Muscle of leg (tissue), 9 donors: Measurements from ENCODE around the gene DLG4. TPM values are rescaled to one million over a fixed set of nuclear protein-coding genes. Genes with fewer than 3 reads are reported as not detected.

Source experiments
- polyA plus RNA-seq, 8 donors: library from polyadenylated mRNA; unstranded; fragments of 120-200 nt; gene quantifications; one replicate each; pipeline versions ENCODE4 v1.2.1 to v1.2.3, GENCODE V29; 2013; ENCODE audit warnings: inconsistent platforms in 1 of 8, low replicate concordance in 1 of 8; ENCODE audit not compliant: insufficient read length in 8 of 8, insufficient read depth in 1 of 8
- total RNA-seq: library from RNA; stranded (reverse); fragments of 120-200 nt; gene quantifications from one replicate; pipeline ENCODE4 v1.2.4, GENCODE V29; 2013

DLG4 gene
- total and polyA plus RNA-seq, 9 donors, result 12.7 to 33.9 (median 22.5) TPM

Other genes starting within 250 kb of the DLG4 start
Only the 30 nearest of the 33 such genes appear.
- gene RNASEK, start 207.2 kb downstream of the DLG4 start, total RNA-seq, result 68.5 TPM
- 100 to 1,000 TPM in 7 of 8 donors, 10 to 100 TPM in 1; 99.0 to 143 (median 111) TPM for gene RNASEK, start 207.2 kb downstream of the DLG4 start, polyA plus RNA-seq
- 15.1 TPM for gene BCL6B, start 196.8 kb downstream of the DLG4 start, total RNA-seq
- 10 to 100 TPM; 14.8 to 22.8 (median 18.4) TPM for gene BCL6B, start 196.8 kb downstream of the DLG4 start, polyA plus RNA-seq
- gene SLC16A13, start 183.8 kb downstream of the DLG4 start, total RNA-seq, result 0.18 TPM
- gene SLC16A13, start 183.8 kb downstream of the DLG4 start, polyA plus RNA-seq, result 1 to 10 TPM in 7 of 8 donors, under 1 TPM in 1; 0.91 to 2.5 (median 1.2) TPM
- gene SLC16A11, start 175.7 kb downstream of the DLG4 start, total RNA-seq, result 0.04 TPM
- under 1 TPM in 7 of 8 donors, not detected in 1; 0.10 to 0.37 (median 0.15) TPM for gene SLC16A11, start 175.7 kb downstream of the DLG4 start, polyA plus RNA-seq
- gene CLEC10A, start 139.6 kb downstream of the DLG4 start, total RNA-seq, result 1.9 TPM
- gene CLEC10A, start 139.6 kb downstream of the DLG4 start, polyA plus RNA-seq, result 1 to 10 TPM in 7 of 8 donors, under 1 TPM in 1; 0.96 to 1.9 (median 1.5) TPM
- 0.04 TPM for gene ASGR2, start 105.0 kb downstream of the DLG4 start, total RNA-seq
- gene ASGR2, start 105.0 kb downstream of the DLG4 start, polyA plus RNA-seq, result 1 to 10 TPM in 1 of 8 donors, under 1 TPM in 7; 0.30 to 1.1 (median 0.44) TPM
- gene ASGR1, start 40.5 kb downstream of the DLG4 start, total RNA-seq, result 1.5 TPM
- gene ASGR1, start 40.5 kb downstream of the DLG4 start, polyA plus RNA-seq, result 1 to 10 TPM; 1.5 to 3.4 (median 2.3) TPM
- 276 TPM for gene ACADVL, start 102 bp upstream of the DLG4 start, total RNA-seq
- 100 to 1,000 TPM; 251 to 312 (median 283) TPM for gene ACADVL, start 102 bp upstream of the DLG4 start, polyA plus RNA-seq
- gene DVL2, start 14.7 kb upstream of the DLG4 start, total RNA-seq, result 34.1 TPM
- 10 to 100 TPM; 31.2 to 43.3 (median 40.0) TPM for gene DVL2, start 14.7 kb upstream of the DLG4 start, polyA plus RNA-seq
- 29.1 TPM for gene PHF23, start 19.6 kb upstream of the DLG4 start, total RNA-seq
- 10 to 100 TPM; 32.8 to 47.8 (median 40.0) TPM for gene PHF23, start 19.6 kb upstream of the DLG4 start, polyA plus RNA-seq
- 324 TPM for gene GABARAP, start 22.6 kb upstream of the DLG4 start, total RNA-seq
- 100 to 1,000 TPM; 308 to 363 (median 333) TPM for gene GABARAP, start 22.6 kb upstream of the DLG4 start, polyA plus RNA-seq
- gene CTDNEP1, start 31.9 kb upstream of the DLG4 start, total RNA-seq, result 43.4 TPM
- gene CTDNEP1, start 31.9 kb upstream of the DLG4 start, polyA plus RNA-seq, result 100 to 1,000 TPM; 152 to 181 (median 165) TPM
- 45.4 TPM for gene ELP5, start 32.4 kb upstream of the DLG4 start, total RNA-seq
- gene ELP5, start 32.4 kb upstream of the DLG4 start, polyA plus RNA-seq, result 10 to 100 TPM; 36.7 to 64.6 (median 39.6) TPM
- gene CLDN7, start 42.6 kb upstream of the DLG4 start, total RNA-seq, result 0.71 TPM
- 1 to 10 TPM in 7 of 8 donors, under 1 TPM in 1; 0.28 to 8.8 (median 2.0) TPM for gene CLDN7, start 42.6 kb upstream of the DLG4 start, polyA plus RNA-seq
- 21.3 TPM for gene SLC2A4, start 61.9 kb upstream of the DLG4 start, total RNA-seq
- 10 to 100 TPM in 6 of 8 donors, 1 to 10 TPM in 2; 7.1 to 35.3 (median 24.5) TPM for gene SLC2A4, start 61.9 kb upstream of the DLG4 start, polyA plus RNA-seq
- 0.58 TPM for gene YBX2, start 74.8 kb upstream of the DLG4 start, total RNA-seq
- gene YBX2, start 74.8 kb upstream of the DLG4 start, polyA plus RNA-seq, result 1 to 10 TPM in 6 of 8 donors, under 1 TPM in 2; 0.36 to 2.7 (median 1.4) TPM
- 175 TPM for gene EIF5A, start 87.8 kb upstream of the DLG4 start, total RNA-seq
- 100 to 1,000 TPM; 266 to 372 (median 330) TPM for gene EIF5A, start 87.8 kb upstream of the DLG4 start, polyA plus RNA-seq
- 34.7 TPM for gene GPS2, start 95.5 kb upstream of the DLG4 start, total RNA-seq
- gene GPS2, start 95.5 kb upstream of the DLG4 start, polyA plus RNA-seq, result 10 to 100 TPM; 57.5 to 65.9 (median 59.8) TPM
- 17.7 TPM for gene NEURL4, start 109.5 kb upstream of the DLG4 start, total RNA-seq
- gene NEURL4, start 109.5 kb upstream of the DLG4 start, polyA plus RNA-seq, result 10 to 100 TPM; 13.3 to 21.7 (median 19.2) TPM
- gene ACAP1, start 116.7 kb upstream of the DLG4 start, total RNA-seq, result 12.1 TPM
- gene ACAP1, start 116.7 kb upstream of the DLG4 start, polyA plus RNA-seq, result 10 to 100 TPM in 2 of 8 donors, 1 to 10 TPM in 6; 4.7 to 10.2 (median 7.2) TPM
- gene KCTD11, start 132.3 kb upstream of the DLG4 start, total RNA-seq, result 4.7 TPM
- gene KCTD11, start 132.3 kb upstream of the DLG4 start, polyA plus RNA-seq, result 10 to 100 TPM in 1 of 8 donors, 1 to 10 TPM in 7; 6.8 to 10.5 (median 7.9) TPM
- gene TMEM95, start 135.3 kb upstream of the DLG4 start, total RNA-seq, result not detected
- gene TMEM95, start 135.3 kb upstream of the DLG4 start, polyA plus RNA-seq, result not detected
- gene TNK1, start 161.3 kb upstream of the DLG4 start, total RNA-seq, result 0.31 TPM
- gene TNK1, start 161.3 kb upstream of the DLG4 start, polyA plus RNA-seq, result 1 to 10 TPM in 2 of 8 donors, under 1 TPM in 6; 0.23 to 1.3 (median 0.70) TPM
- gene PLSCR3, start 174.7 kb upstream of the DLG4 start, total RNA-seq, result 14.2 TPM
- 10 to 100 TPM; 24.2 to 38.9 (median 30.0) TPM for gene PLSCR3, start 174.7 kb upstream of the DLG4 start, polyA plus RNA-seq
- gene TMEM256, start 184.3 kb upstream of the DLG4 start, total RNA-seq, result 100 TPM
- gene TMEM256, start 184.3 kb upstream of the DLG4 start, polyA plus RNA-seq, result 10 to 100 TPM; 45.4 to 70.0 (median 57.7) TPM
- 7.7 TPM for gene NLGN2, start 188.0 kb upstream of the DLG4 start, total RNA-seq
- gene NLGN2, start 188.0 kb upstream of the DLG4 start, polyA plus RNA-seq, result 10 to 100 TPM; 20.6 to 36.2 (median 27.0) TPM
- not detected for gene SPEM1, start 200.5 kb upstream of the DLG4 start, total RNA-seq
- not detected for gene SPEM1, start 200.5 kb upstream of the DLG4 start, polyA plus RNA-seq
- gene SPEM2, start 205.8 kb upstream of the DLG4 start, total RNA-seq, result not detected
- not detected for gene SPEM2, start 205.8 kb upstream of the DLG4 start, polyA plus RNA-seq
- gene SPEM3, start 209.0 kb upstream of the DLG4 start, total RNA-seq, result not detected
- under 1 TPM in 1 of 8 donors, not detected in 7; 0.26 TPM for gene SPEM3, start 209.0 kb upstream of the DLG4 start, polyA plus RNA-seq
- 0.93 TPM for gene TMEM102, start 215.6 kb upstream of the DLG4 start, total RNA-seq
- 1 to 10 TPM in 4 of 8 donors, under 1 TPM in 4; 0.72 to 1.7 (median 0.95) TPM for gene TMEM102, start 215.6 kb upstream of the DLG4 start, polyA plus RNA-seq